AG04450 (cell line): ENCODE results near the gene FUOM. TPM values are rescaled to one million over a fixed set of nuclear protein-coding genes. Genes with fewer than 3 reads are reported as not detected.

Experiments used
- CTCF ChIA-PET: fragments of 300-600, 350-600 bp; formaldehyde crosslinking; extraction: SDS; loops from one replicate; lab custom pipeline; 2022; ENCODE audit warnings: antibody characterized with exemption, inconsistent platforms; lab: Charles Lee
- POLR2A ChIA-PET: fragments of 350-600 bp; formaldehyde crosslinking; extraction: SDS; loops from one replicate; lab custom pipeline; 2021; ENCODE audit warnings: antibody characterized with exemption, inconsistent platforms; lab: Yijun Ruan, JAX
- DNase-seq: peaks from one replicate; pipeline ENCODE4 v3.0.0-alpha.2; 2011; ENCODE audit warnings: low read depth, low spot score
- H3K27ac ChIP-seq: one replicate; pipeline ENCODE4 v1.5.1; 2012; ENCODE audit warnings: low read depth, low read length, control low read depth
- H3K27me3 ChIP-seq: one replicate; pipeline ENCODE4 v1.6.0; 2012; ENCODE audit warnings: low read length; ENCODE audit not compliant: control insufficient read depth, insufficient read depth
- H3K4me3 ChIP-seq: 2 replicates; pipeline ENCODE4 v1.5.1; 2011; ENCODE audit warnings: mild to moderate bottlenecking, low read depth, low read length, control low read depth
- H3K9me3 ChIP-seq: 2 replicates; pipeline ENCODE4 v1.5.1; 2012; ENCODE audit warnings: low read length; ENCODE audit not compliant: control insufficient read depth, insufficient read depth
- polyA plus RNA-seq: library from polyadenylated mRNA; depleted of rRNA; stranded (reverse); fragments of >200 nt; gene quantifications from 2 replicates; pipeline ENCODE4 v1.2.3, GENCODE V29; 2011
- TF ChIP-seq, protein P1 (sequence below): IDR thresholded peaks from 2 replicates; pipeline ENCODE4 v1.5.1; 2011; ENCODE audit warnings: low read depth, low read length, control low read depth, inconsistent platforms

Gene FUOM
- polyA plus RNA-seq, 1 experiment = 17.8 TPM

DNA sequence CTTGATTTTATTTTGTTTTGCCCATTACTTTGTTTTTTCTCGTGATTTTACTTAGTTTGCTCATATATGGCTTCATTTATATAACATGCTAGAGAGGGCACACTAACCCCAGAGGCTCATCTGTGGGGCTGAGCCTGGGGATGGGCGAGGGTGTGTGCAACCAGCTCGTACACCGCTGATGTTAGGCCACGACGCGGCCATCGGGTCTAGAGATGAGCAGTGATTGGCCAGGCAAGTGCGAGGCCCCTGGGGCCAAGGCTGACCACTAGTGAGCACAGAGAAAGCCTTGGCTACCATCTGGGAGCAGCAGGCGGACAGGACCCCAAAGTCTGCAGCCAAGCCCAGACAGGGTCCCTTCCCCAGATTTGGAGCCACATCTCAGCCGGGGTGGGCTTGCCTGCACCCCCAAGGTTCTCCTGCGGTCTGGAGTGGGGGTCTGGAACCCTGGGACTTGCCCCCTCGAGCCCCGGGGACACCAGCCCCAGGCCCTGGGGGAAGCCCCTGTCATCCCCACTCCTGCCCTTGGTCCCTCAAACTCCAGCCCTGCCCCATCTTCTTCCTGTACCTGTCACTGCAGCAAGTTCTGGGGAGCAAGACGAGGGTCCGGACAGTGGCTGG is 3.7 kb downstream of the FUOM start:
- Histone ChIP-seq H3K27me3 (no peaks in the 10 kb centered on the region), H3K9me3 (no peaks in the 10 kb centered on the region; the same call in 1 of the 2 replicates), H3K4me3 (no peak overlapping the region), H3K27ac (no peak overlapping the region)
- ChIA-PET POLR2A (no interaction called here), CTCF (interaction anchor here (1.6 kb wide), 1 partner anchor 25 kb away, joined by 8 read pairs; no protein-coding TSS in a partner anchor)
- TF ChIP-seq, protein P1, sequence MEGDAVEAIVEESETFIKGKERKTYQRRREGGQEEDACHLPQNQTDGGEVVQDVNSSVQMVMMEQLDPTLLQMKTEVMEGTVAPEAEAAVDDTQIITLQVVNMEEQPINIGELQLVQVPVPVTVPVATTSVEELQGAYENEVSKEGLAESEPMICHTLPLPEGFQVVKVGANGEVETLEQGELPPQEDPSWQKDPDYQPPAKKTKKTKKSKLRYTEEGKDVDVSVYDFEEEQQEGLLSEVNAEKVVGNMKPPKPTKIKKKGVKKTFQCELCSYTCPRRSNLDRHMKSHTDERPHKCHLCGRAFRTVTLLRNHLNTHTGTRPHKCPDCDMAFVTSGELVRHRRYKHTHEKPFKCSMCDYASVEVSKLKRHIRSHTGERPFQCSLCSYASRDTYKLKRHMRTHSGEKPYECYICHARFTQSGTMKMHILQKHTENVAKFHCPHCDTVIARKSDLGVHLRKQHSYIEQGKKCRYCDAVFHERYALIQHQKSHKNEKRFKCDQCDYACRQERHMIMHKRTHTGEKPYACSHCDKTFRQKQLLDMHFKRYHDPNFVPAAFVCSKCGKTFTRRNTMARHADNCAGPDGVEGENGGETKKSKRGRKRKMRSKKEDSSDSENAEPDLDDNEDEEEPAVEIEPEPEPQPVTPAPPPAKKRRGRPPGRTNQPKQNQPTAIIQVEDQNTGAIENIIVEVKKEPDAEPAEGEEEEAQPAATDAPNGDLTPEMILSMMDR = no peak
- DNase-seq = no peak

DNA sequence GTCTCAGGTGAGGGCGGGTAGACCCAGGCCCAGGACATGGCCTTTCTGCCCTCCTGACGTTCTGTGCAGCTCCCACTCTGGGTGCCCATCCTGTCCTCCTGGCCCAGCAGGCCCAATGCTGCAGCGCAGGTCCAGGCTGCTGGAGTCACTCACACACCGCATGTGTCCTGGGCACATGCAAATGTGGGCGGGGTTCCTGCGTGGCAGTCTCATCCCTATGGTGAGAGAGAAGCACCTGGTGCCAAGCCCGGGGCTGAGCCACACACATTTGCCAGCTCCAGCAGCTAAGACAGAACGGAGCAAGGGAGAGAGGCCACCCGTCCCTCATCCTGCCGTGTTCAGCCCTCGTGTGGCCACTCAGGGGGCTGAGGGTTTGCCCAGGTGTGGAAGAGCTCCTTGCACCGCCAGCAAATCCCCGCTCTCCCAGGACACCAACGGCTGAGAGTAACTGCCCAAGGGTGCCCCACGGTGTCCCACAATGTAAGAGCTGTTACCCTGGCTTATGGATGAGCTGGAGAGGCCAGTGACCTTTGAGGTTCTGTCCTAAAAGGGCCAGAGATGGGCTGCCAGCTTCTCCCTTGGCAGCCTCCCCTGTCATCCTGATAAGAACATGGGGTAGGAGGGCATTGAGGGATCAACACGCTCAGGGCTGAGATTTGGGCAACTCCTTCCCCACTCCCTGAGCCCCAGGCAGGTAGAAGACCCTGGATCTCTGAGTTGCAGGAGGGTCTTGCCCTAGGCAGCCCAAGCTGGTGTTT is 4.4 kb downstream of the FUOM start:
- no peak overlapping the region for H3K4me3 ChIP-seq
- no peaks in the 10 kb centered on the region; the same call in 1 of the 2 replicates for H3K9me3 ChIP-seq
- TF ChIP-seq, protein P1 = no peak
- no peak overlapping the region for H3K27ac ChIP-seq
- CTCF ChIA-PET = interaction anchor here (1.6 kb wide), 1 partner anchor 24 kb away, joined by 8 read pairs; no protein-coding TSS in a partner anchor
- no peaks in the 10 kb centered on the region for H3K27me3 ChIP-seq
- POLR2A ChIA-PET = no interaction called here
- no peak for DNase-seq

DNA sequence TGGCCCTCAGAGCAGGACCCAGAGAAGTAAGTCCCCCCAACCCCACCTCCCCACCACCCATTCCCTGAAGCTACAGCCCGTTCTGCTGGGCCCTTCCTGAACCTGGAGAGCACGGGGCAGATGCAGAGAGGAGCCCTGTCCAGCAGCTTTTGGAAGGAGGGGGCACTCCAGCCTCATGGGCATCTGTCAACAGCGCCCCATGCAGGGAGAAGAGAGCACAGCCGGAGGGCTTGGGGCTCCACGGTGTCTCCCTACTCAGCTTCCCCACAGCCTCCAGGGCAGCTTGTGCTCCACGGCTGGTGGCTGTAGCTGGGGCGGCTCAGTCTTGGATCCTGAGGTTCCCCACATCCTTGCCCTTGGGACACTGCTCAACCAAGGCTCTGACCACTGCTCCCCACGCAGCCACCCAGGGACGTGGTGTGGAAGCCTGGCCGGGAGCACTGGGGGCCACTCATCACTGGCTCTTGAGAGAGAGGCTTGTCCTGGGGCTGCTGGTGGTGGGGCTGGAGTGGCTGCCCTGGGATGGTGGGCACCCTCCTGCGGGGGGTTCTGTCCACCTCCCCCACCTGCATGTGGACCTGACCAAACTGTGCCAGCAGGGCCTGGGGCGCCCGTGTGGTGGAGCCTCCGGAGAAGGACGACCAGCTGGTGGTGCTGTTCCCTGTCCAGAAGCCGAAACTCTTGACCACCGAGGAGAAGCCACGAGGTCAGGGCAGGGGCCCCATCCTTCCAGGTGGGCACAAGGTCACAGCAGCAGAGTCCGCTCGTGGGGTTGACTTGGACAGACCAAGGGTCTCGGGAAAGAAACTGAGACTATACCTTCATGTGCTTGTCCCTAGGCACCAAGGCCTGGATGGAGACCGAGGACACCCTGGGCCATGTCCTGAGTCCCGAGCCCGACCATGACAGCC is 6.2 kb downstream of the FUOM start:
- Histone ChIP-seq H3K4me3 (no peak overlapping the region), H3K27me3 (peaks cover 3% of the 10 kb centered on the region), H3K9me3 (no peaks in the 10 kb centered on the region; the same call in 1 of the 2 replicates), H3K27ac (no peak overlapping the region)
- CTCF ChIA-PET = interaction anchor here (0.6 to 1.9 kb wide), 2 partner anchors 22 to 37 kb away, joined by 3 to 7 read pairs; no protein-coding TSS in a partner anchor
- DNase-seq = no peak
- POLR2A ChIA-PET = interaction anchor here (1.2 kb wide), 1 partner anchor 10 kb away, joined by 3 read pairs; no protein-coding TSS in a partner anchor
- TF ChIP-seq, protein P1 = no peak

DNA sequence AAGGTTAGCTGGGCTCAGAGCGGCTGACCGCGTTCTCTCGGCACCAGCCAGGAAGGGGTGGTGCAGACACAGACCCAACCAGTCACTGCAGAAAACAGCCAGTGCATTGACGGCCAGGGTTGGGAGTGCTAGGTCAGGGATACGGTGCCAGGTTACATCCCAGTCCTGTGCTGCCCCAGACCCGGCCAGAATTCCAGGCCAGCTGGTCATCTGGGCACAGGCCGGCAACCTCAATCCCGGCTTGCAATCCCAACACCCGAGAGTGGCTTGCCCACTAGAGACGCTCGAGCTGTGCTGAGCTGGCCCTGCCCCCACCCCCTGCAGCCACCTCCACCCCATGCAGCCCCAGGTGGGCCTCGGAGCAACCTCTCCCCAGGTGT is 6.9 kb downstream of the FUOM start:
- ChIA-PET POLR2A (interaction anchor here (1.2 kb wide), 1 partner anchor 11 kb away, joined by 3 read pairs; no protein-coding TSS in a partner anchor), CTCF (interaction anchor here (0.6 to 1.9 kb wide), 2 partner anchors 21 to 37 kb away, joined by 3 to 7 read pairs; no protein-coding TSS in a partner anchor)
- DNase-seq = no peak
- Histone ChIP-seq H3K27me3 (peaks cover 3% of the 10 kb centered on the region), H3K9me3 (no peaks in the 10 kb centered on the region; the same call in 1 of the 2 replicates), H3K4me3 (no peak overlapping the region), H3K27ac (no peak overlapping the region)
- TF ChIP-seq, protein P1 = no peak
